GM23338 (cell line): Measurements from ENCODE around the gene MYH7. TPM values are rescaled to one million over a fixed set of nuclear protein-coding genes. Genes with fewer than 3 reads are reported as not detected.

Experiments used
- ATAC-seq: fragments of 200-7000 bp; cut with Tn5 transposase; 3 replicates; pipeline ENCODE4 v1.9.1; 2020
- DNase-seq: peaks from one replicate; pipeline ENCODE4 v3.0.0-alpha.2; 2015; ENCODE audit warnings: low spot score
- H2AFZ ChIP-seq: fragments of 200-600 bp; sonication (generic); 2 replicates; pipeline ENCODE4 v1.8.0; 2016; ENCODE audit warnings: antibody characterized with exemption, mild to moderate bottlenecking, moderate library complexity
- H3F3A ChIP-seq: fragments of 200-600 bp; sonication (generic); replicated peaks from 2 replicates; pipeline ENCODE4 v1.8.0; 2017; ENCODE audit warnings: antibody characterized with exemption, mixed run types, low read depth
- H3K27ac ChIP-seq: fragments of 200-600 bp; sonication (generic); 2 replicates; pipeline ENCODE4 v1.6.1; 2016; ENCODE audit warnings: low read depth
- H3K27me3 ChIP-seq: fragments of 200-600 bp; sonication (generic); 2 replicates; pipeline ENCODE4 v1.8.0; 2016; ENCODE audit warnings: mild to moderate bottlenecking, mixed run types, moderate library complexity; ENCODE audit not compliant: insufficient read depth
- H3K36me3 ChIP-seq: fragments of 200-600 bp; sonication (generic); 2 replicates; pipeline ENCODE4 v1.8.0; 2016; ENCODE audit warnings: mild to moderate bottlenecking; ENCODE audit not compliant: insufficient read depth
- H3K4me1 ChIP-seq: fragments of 200-600 bp; sonication (generic); 2 replicates; pipeline ENCODE4 v1.8.0; 2016; ENCODE audit warnings: mild to moderate bottlenecking, moderate library complexity; ENCODE audit not compliant: insufficient read depth
- H3K4me2 ChIP-seq: fragments of 200-600 bp; sonication (generic); 2 replicates; pipeline ENCODE4 v1.7.1; 2017; ENCODE audit warnings: mixed run types
- H3K4me3 ChIP-seq: fragments of 200-600 bp; sonication (generic); 2 replicates; pipeline ENCODE4 v1.6.1; 2016; ENCODE audit warnings: mixed run types
- H3K79me2 ChIP-seq: fragments of 200-600 bp; sonication (generic); replicated peaks from 2 replicates; pipeline ENCODE4 v1.8.0; 2017; ENCODE audit warnings: mild to moderate bottlenecking; ENCODE audit not compliant: insufficient read depth
- H3K9me2 ChIP-seq: fragments of 200-600 bp; sonication (generic); 2 replicates; pipeline ENCODE4 v1.8.0; 2017; ENCODE audit not compliant: insufficient read depth
- H4K20me1 ChIP-seq: fragments of 200-600 bp; sonication (generic); replicated peaks from 2 replicates; pipeline ENCODE4 v1.8.0; 2017; ENCODE audit warnings: mild to moderate bottlenecking; ENCODE audit not compliant: insufficient read depth
- H3K27ac Mint-ChIP-seq: 2 replicates; pipeline ENCODE4 v1.8.0; 2020; ENCODE audit warnings: inconsistent platforms, mild to moderate bottlenecking, moderate library complexity, mixed read lengths
- H3K27me3 Mint-ChIP-seq: 3 replicates; pipeline ENCODE4 v1.8.0; 2022; ENCODE audit warnings: low read depth, mild to moderate bottlenecking, moderate library complexity, mixed read lengths, inconsistent platforms; ENCODE audit not compliant: insufficient read depth, poor library complexity
- H3K36me3 Mint-ChIP-seq: 3 replicates; pipeline ENCODE4 v1.8.0; 2021; ENCODE audit warnings: low read depth, mild to moderate bottlenecking, inconsistent platforms, moderate library complexity, mixed read lengths
- H3K4me1 Mint-ChIP-seq: 3 replicates; pipeline ENCODE4 v1.8.0; 2020; ENCODE audit warnings: mild to moderate bottlenecking, inconsistent platforms, mixed read lengths
- H3K4me3 Mint-ChIP-seq: 3 replicates; pipeline ENCODE4 v1.8.0; 2021; ENCODE audit warnings: moderate library complexity, mild to moderate bottlenecking, inconsistent platforms, mixed read lengths
- H3K9me3 Mint-ChIP-seq: 3 replicates; pipeline ENCODE4 v1.8.0; 2020; ENCODE audit warnings: moderate library complexity, mild to moderate bottlenecking, inconsistent platforms, mixed read lengths
- CREB1 ChIP-seq: fragments of 250-450 bp; sonication (Bioruptor Pico); IDR thresholded peaks from 2 replicates; pipeline ENCODE4 v1.5.0; 2020; ENCODE audit warnings: low read depth, mild to moderate bottlenecking, moderate library complexity
- EZH2phosphoT487 ChIP-seq: fragments of 200-600 bp; sonication (generic); IDR thresholded peaks from one replicate; pipeline ENCODE4 v1.8.1; 2018; ENCODE audit warnings: antibody characterized with exemption; ENCODE audit not compliant: unreplicated experiment
- NANOG ChIP-seq: IDR thresholded peaks from 2 replicates; pipeline ENCODE4 v1.6.1; 2016; ENCODE audit warnings: antibody characterized with exemption, borderline replicate concordance
- POLR2AphosphoS5 ChIP-seq: IDR thresholded peaks from 2 replicates; pipeline ENCODE4 v1.6.1; 2016; ENCODE audit warnings: antibody characterized with exemption, low read depth
- ZNF114 ChIP-seq: fragments of 250-450 bp; sonication (Bioruptor Pico); IDR thresholded peaks from 2 replicates; pipeline ENCODE4 v1.5.0; 2020; ENCODE audit warnings: mild to moderate bottlenecking, moderate library complexity
- ZNF331 ChIP-seq: fragments of 250-450 bp; sonication (Bioruptor Pico); IDR thresholded peaks from 2 replicates; pipeline ENCODE4 v1.5.0; 2020; ENCODE audit warnings: low read depth, mild to moderate bottlenecking, moderate library complexity
- polyA plus RNA-seq: library from polyadenylated mRNA; unstranded; fragments of >200 nt; fragmentation: Nextera tagmentation; extraction: Ambion mirVana; gene quantifications from 2 replicates; pipeline ENCODE4 v1.2.1, GENCODE V29; 2016
- total RNA-seq: library from RNA; depleted of rRNA; stranded (reverse); fragments of >200 nt; shearing (Covaris generic); gene quantifications from 2 replicates; pipeline ENCODE4 v1.2.3, GENCODE V29; 2014
- TF ChIP-seq, protein P1 (sequence below), 2 experiments: fragments of 200-600 bp in 1 of 2; sonication (generic) in 1 of 2; conservative IDR thresholded peaks; 2 replicates each; pipeline versions ENCODE4 v1.5.1 to v1.6.1; 2016 to 2017; ENCODE audit warnings: antibody characterized with exemption in 2 of 2, low read depth in 2 of 2, mild to moderate bottlenecking in 2 of 2, moderate library complexity in 1 of 2
- TF ChIP-seq, protein P2 (sequence below): IDR thresholded peaks from one replicate; pipeline ENCODE4 v1.6.1; 2018; ENCODE audit warnings: antibody characterized with exemption; ENCODE audit not compliant: unreplicated experiment
- TF ChIP-seq, protein P3 (sequence below): IDR thresholded peaks from 2 replicates; pipeline ENCODE4 v1.6.1; 2016; ENCODE audit warnings: antibody characterized with exemption

MYH7 gene
- total and polyA plus RNA-seq, 2 experiments from 2014 or later: not detected

DNA sequence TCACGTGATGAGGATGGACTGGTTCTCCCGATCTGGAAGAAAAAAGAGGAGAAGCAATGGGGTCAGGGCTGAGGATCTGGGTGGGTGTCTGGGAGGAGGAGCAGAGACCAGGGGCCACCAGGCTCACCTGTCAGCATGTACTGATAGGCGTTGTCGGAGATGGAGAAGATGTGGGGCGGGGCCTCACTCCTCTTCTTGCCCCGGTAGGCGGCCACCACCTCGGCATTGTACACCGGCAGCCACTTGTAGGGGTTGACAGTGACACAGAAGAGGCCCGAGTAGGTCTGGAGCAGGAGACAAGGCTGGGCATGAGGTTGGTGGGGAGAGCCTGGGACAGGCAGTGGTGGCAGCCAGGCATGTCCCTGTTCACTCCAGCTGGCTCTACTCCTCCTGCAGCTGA lies 30.4 kb downstream of the MYH7 start (continued):
- TF ChIP-seq, protein P1, sequence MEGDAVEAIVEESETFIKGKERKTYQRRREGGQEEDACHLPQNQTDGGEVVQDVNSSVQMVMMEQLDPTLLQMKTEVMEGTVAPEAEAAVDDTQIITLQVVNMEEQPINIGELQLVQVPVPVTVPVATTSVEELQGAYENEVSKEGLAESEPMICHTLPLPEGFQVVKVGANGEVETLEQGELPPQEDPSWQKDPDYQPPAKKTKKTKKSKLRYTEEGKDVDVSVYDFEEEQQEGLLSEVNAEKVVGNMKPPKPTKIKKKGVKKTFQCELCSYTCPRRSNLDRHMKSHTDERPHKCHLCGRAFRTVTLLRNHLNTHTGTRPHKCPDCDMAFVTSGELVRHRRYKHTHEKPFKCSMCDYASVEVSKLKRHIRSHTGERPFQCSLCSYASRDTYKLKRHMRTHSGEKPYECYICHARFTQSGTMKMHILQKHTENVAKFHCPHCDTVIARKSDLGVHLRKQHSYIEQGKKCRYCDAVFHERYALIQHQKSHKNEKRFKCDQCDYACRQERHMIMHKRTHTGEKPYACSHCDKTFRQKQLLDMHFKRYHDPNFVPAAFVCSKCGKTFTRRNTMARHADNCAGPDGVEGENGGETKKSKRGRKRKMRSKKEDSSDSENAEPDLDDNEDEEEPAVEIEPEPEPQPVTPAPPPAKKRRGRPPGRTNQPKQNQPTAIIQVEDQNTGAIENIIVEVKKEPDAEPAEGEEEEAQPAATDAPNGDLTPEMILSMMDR (conservative IDR thresholded peaks at IDR 0.05; ENCODE audit: low read depth in 2 of 2): no peak

DNA sequence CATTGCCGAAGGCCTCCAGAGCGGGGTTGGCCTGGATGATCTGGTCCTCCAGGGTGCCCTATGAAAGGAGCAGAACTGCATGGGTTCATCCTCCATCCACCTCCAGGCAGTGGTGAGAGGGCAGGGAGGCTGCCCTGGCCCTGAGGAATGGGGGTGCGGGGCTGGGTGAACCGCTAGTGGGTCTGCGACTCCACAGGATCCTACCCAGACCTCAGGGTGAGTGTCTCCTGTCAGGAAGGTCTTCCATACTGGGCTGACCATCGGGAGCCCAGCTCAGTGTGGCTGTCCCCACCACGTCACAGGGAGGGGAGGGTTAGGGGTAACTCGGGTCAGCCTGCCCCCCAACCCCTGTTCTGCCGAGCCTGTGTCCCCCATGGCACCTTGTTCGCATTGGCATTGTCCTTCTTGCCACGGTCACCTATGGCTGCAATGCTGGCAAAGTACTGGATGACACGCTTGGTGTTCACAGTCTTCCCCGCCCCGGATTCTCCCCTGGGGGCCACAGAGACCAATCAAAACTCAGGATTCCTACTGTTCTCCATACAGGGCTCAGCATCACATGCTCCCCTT lies 31.0 kb downstream of the MYH7 start:
- no peak overlapping the region for H3K4me3 ChIP-seq
- no peak overlapping the region for H3K27ac ChIP-seq
- no peaks in the 10 kb centered on the region for H3K79me2 ChIP-seq
- H3K4me3 Mint-ChIP-seq: no peak overlapping the region
- no peaks in the 10 kb centered on the region; the same call in 2 of the 3 replicates for H3K36me3 Mint-ChIP-seq
- no peaks in the 10 kb centered on the region for H4K20me1 ChIP-seq
- no peaks in the 10 kb centered on the region for H3K4me1 ChIP-seq
- H2AFZ ChIP-seq: no peak overlapping the region
- H3K27me3 ChIP-seq: no peaks in the 10 kb centered on the region
- H3K9me2 ChIP-seq: no peaks in the 10 kb centered on the region
- no peaks in the 10 kb centered on the region; the same call in 2 of the 3 replicates for H3K9me3 Mint-ChIP-seq
- H3K27me3 Mint-ChIP-seq: peaks cover 23% of the 10 kb centered on the region
- DNase-seq (no peak), ATAC-seq (no peak)
- H3K36me3 ChIP-seq: no peaks in the 10 kb centered on the region
- H3K4me2 ChIP-seq: no peak overlapping the region
- no peak overlapping the region for H3K27ac Mint-ChIP-seq
- H3F3A ChIP-seq: no peaks in the 10 kb centered on the region
- H3K4me1 Mint-ChIP-seq: peaks cover 6% of the 10 kb centered on the region; the same call in 1 of the 3 replicates
- TF ChIP-seq NANOG (no peak), EZH2phosphoT487 (no peak), ZNF114 (CRISPR knock-in tag) (no peak), CREB1 (CRISPR knock-in tag) (no peak), ZNF331 (CRISPR knock-in tag) (no peak), POLR2AphosphoS5 (no peak)
- TF ChIP-seq, protein P2, sequence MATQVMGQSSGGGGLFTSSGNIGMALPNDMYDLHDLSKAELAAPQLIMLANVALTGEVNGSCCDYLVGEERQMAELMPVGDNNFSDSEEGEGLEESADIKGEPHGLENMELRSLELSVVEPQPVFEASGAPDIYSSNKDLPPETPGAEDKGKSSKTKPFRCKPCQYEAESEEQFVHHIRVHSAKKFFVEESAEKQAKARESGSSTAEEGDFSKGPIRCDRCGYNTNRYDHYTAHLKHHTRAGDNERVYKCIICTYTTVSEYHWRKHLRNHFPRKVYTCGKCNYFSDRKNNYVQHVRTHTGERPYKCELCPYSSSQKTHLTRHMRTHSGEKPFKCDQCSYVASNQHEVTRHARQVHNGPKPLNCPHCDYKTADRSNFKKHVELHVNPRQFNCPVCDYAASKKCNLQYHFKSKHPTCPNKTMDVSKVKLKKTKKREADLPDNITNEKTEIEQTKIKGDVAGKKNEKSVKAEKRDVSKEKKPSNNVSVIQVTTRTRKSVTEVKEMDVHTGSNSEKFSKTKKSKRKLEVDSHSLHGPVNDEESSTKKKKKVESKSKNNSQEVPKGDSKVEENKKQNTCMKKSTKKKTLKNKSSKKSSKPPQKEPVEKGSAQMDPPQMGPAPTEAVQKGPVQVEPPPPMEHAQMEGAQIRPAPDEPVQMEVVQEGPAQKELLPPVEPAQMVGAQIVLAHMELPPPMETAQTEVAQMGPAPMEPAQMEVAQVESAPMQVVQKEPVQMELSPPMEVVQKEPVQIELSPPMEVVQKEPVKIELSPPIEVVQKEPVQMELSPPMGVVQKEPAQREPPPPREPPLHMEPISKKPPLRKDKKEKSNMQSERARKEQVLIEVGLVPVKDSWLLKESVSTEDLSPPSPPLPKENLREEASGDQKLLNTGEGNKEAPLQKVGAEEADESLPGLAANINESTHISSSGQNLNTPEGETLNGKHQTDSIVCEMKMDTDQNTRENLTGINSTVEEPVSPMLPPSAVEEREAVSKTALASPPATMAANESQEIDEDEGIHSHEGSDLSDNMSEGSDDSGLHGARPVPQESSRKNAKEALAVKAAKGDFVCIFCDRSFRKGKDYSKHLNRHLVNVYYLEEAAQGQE: no peak
- TF ChIP-seq, protein P1 (conservative IDR thresholded peaks at IDR 0.05; ENCODE audit: low read depth in 2 of 2): no peak
- TF ChIP-seq, protein P3, sequence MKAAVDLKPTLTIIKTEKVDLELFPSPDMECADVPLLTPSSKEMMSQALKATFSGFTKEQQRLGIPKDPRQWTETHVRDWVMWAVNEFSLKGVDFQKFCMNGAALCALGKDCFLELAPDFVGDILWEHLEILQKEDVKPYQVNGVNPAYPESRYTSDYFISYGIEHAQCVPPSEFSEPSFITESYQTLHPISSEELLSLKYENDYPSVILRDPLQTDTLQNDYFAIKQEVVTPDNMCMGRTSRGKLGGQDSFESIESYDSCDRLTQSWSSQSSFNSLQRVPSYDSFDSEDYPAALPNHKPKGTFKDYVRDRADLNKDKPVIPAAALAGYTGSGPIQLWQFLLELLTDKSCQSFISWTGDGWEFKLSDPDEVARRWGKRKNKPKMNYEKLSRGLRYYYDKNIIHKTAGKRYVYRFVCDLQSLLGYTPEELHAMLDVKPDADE: no peak
